ENCODE results near the gene RBPJL.

RBPJL gene

DNA sequence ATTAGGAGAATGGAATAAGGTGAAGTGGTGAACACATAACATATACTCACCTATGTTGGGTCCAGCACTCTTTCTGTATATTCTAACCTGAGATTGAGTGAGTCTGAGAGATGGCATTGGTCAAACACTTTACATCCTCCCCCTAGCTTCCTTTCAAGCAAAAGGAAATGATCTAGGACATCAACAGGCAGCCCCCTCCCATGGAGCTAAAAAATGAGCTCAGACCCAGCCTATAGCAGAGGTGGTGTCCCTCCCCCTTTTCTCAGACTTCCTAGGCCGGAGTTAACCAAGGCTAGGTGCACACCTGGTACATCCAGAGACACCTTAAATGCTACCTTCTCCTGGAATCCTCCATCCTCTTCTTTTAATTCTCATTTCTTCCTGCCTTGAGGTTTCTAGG is 47.1 kb downstream of the RBPJL start:
- TF ChIP-seq, protein P1, sequence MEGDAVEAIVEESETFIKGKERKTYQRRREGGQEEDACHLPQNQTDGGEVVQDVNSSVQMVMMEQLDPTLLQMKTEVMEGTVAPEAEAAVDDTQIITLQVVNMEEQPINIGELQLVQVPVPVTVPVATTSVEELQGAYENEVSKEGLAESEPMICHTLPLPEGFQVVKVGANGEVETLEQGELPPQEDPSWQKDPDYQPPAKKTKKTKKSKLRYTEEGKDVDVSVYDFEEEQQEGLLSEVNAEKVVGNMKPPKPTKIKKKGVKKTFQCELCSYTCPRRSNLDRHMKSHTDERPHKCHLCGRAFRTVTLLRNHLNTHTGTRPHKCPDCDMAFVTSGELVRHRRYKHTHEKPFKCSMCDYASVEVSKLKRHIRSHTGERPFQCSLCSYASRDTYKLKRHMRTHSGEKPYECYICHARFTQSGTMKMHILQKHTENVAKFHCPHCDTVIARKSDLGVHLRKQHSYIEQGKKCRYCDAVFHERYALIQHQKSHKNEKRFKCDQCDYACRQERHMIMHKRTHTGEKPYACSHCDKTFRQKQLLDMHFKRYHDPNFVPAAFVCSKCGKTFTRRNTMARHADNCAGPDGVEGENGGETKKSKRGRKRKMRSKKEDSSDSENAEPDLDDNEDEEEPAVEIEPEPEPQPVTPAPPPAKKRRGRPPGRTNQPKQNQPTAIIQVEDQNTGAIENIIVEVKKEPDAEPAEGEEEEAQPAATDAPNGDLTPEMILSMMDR (IDR thresholded peaks at IDR 0.05; ENCODE audit: insufficient read depth, missing control alignments), result no peak
- DNase-seq (ENCODE audit: insufficient read length, low spot score), result no peak
- FAIRE-seq, result no peak

- DNase-seq (ENCODE audit: insufficient read length, low spot score) (no peak), FAIRE-seq (no peak)
- TF ChIP-seq, protein P1 (IDR thresholded peaks at IDR 0.05; ENCODE audit: insufficient read depth, missing control alignments), result no peak
These were observed 48.0 kb downstream of the RBPJL start for GRCh38 chr20:45354423-45355208.

DNA sequence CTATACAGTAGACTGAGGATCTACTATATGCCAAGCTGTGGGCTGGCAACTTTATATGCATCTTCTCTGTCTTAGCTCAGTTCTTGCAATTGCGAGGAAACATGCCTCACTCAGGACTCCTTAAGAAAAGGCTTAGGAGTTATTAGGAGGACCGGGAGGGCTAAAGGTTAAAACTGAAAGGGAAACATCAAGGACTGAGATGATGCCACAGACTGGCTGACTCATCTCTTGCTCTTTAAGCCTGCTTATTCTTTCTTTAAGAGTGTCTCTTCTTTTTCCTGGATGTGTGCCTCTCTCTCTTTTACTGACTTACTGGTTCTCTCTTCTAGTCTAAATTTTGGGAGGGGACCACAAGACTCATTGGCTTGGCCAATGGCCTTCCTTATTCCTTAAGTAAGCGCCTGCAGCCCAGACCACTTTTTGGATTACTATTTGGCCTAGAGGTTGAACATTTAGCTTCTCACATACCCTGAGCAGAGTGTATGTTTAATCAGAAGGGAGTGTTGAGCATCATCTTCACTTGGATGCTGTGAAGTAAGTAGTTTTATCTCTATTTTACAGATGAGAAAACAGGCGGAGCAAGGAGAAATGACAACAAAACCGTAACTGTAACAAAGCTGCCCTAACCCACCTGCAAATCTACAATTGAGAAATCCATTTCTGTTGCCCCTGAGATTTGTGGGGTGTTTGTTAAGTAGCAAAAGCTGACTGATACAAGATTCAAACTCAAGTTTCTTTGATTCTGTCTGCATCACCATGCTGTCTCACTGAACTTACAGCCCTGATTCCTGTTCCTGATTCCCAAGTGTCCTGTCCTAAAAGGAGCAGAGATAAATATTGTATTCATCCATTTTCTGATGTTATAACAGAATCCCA is 48.8 kb downstream of the RBPJL start:
- FAIRE-seq (no peak), DNase-seq (ENCODE audit: insufficient read length, low spot score) (no peak)
- TF ChIP-seq, protein P1 (IDR thresholded peaks at IDR 0.05; ENCODE audit: insufficient read depth, missing control alignments), result no peak

DNA sequence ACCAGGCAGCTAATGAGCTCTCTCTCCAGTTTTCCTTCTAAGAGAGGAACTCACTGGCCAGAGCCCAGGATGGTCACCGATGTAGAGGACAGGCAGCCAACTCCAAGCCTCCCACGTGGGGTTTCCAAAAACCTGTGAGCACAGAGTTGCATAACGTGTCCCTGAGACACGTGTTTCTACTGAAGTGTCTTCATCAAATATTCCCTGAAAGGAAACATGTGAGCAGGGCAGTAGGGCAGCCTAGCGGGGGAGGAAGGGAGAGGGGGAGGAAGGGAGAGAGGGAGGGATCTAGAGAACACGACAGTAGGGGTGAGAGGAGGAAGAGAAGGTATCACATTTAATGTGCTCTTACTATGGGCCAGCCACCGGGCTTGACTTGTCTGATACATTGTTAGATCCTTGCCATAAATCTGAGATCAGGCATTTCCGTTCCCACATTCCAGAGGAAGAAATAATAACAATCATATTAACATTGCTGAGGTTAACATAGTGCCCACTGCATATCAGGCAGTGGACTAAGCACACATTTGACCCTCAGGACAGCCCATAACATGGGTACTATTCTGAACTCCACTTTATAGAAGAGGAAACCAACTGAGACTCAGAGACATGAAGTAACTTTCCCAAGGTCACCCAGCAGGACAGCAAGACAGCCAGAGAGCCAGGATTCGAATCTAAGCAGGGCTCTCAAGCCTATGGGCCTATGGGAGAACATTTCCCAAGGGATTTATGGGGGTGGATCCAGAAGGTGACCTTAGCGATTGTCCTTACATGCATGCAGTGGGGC is 51.8 kb downstream of the RBPJL start:
- DNase-seq (ENCODE audit: insufficient read length, low spot score) (no peak), FAIRE-seq (no peak)
- TF ChIP-seq, protein P1 (IDR thresholded peaks at IDR 0.05; ENCODE audit: insufficient read depth, missing control alignments), result no peak

GRCh38 chr20:45359069-45359405 is 52.4 kb downstream of the RBPJL start:
- TF ChIP-seq, protein P1 (IDR thresholded peaks at IDR 0.05; ENCODE audit: insufficient read depth, missing control alignments), result no peak
- no peak for DNase-seq (ENCODE audit: insufficient read length, low spot score)
- no peak for FAIRE-seq

DNA sequence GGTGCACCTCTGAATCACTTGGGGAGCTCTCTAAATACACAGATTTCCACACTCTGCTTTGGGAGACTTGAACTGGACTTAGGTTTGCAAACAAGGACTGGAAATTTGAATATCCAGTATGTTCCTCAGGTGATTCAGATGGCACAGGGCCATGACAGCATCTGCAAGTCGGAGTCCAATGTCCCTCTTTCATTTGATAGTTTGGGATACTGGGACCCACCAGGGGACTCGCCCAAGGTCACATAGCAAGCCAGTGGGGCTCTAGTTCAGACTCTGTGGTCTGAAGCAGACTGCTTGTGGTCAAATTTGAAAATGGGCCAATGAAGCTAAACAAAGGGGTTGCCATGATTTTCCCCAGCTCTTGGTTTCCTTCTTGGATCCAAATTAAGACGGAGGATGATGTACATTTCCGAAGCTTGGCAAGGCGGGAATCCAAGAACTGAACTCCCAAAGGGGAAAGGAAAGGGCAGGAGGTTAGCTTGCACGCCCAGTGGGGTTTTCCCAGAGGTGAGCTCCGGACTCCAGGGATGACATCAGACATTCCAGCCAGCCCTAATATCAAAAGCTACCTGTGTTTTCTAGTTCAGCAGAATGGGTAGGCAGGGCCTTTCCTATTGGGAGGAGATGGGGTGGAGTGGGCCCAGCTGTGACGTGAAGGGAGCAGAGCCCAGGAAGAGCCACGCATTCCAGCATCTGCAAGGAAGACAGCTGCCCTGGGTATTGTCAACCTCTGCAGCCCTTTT is 52.9 kb downstream of the RBPJL start:
- TF ChIP-seq, protein P1 (IDR thresholded peaks at IDR 0.05; ENCODE audit: insufficient read depth, missing control alignments), result no peak
- DNase-seq (ENCODE audit: insufficient read length, low spot score), result no peak
- no peak for FAIRE-seq

All from D721Med (cell line).